Stimulated activated CD4-positive, alpha-beta T cell treated with anti-CD3 and anti-CD28 coated beads, TNF-alpha, amount 100 ng/mL, for 4 hours (primary cell): ENCODE measurements around the gene ATF1.
"Not testable (repeated sequence)": the region's sequence is repeated elsewhere in the genome, so short reads cannot be mapped to it uniquely, and the experiment has no call there.

Source experiments
- DNase-seq, 3 experiments: peaks; one replicate each; pipeline ENCODE4 v3.0.0-alpha.2; 2020; ENCODE audit warnings: low read depth in 3 of 3

Gene ATF1

DNA sequence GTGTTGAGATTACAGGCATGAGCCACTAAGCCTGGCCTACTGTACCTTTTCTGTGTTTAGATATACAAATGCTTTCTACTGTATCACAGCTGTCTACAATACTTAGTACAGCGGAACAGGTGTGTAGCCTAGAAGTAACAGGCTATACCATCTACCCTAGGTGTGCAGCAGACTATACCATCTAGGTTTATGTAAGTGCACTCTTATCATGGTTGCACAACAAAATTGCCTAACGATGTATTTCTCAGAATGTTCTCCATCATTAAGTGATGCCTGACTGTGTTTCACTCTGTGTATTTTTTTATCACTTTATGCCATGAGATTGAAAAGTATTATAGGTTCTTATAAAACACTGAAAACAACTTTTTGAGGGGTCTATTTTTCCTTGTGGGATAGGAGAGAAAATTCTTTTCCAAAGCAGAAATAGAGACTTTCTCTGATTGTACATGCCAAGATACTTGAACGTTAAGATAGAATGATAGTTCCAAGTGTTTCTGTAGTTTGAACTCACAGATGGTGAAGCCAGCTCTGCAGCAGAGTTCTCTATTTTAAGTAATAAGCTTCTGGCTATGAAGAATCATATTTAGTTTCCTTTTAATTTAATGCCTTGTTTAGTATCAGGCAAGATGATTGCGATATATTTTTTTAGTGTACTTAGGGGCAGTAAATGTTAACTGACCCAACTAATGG lies 95.9 kb downstream of the ATF1 start:
- no peak for DNase-seq

DNA sequence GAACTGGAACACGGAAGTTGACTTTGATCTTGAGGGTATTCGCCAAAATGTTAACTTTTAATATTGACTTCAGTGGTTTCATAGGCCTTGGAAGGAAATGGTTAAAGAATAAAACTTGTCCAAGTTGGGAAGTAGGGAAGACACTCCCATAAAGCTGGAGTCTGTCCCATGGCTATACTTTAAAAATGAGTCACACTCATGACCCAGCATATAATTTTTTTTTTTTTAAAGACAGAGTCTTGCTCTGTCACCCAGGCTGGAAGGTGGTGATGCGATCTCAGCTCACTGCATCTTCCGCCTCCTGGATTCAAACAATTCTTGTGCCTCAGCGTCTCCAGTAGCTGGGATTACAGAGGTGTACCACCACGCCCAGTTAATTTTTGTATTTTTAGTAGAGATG lies 98.4 kb downstream of the ATF1 start:
- DNase-seq, result no peak

DNA sequence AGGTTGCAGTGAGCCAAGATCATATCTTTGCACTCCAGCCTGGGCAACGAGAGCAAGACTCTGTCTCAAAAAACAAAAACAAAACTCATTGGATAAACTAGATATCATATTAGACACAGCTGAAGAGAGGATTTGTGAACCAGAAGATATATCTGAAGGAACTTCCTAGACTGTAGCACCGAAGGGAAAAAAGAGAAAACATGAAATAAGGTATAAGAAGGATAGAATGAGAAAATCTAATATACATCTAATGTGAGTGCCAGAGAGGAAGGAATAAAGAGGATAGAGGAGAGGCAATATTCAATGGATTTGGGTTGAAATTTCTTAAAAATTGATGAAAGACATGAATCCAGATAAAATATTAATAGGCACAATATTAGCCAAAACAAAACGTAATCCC lies 101.4 kb downstream of the ATF1 start:
- DNase-seq, result no peak

DNA sequence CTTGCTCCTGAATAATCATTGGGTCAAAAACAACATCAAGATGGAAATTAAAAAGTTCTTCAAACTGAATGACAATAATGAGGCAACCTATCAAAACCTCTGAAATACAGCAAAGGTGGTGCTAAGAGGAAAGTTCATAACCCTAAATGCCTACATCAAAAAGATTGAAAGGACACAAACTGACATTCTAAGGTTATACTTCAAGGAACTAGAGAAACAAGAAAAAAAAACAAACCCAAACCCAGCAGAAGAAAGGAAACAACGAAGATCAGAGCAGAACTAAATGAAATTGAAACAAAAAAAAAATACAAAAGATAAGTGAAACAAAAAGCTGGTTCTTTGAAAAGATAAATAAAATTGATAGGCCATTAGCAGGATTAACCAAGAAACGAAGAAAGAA lies 105.0 kb downstream of the ATF1 start:
- not testable (repeated sequence) for DNase-seq
